DMS79 (cell line): ENCODE data around the gene RSPRY1.
"Not testable (repeated sequence)": the region's sequence is repeated elsewhere in the genome, so short reads cannot be mapped to it uniquely, and the experiment has no call there.

Source experiments
- DNase-seq: peaks from one replicate; lab custom pipeline; 2025; lab: John Stamatoyannopoulos, UW

RSPRY1 gene

DNA sequence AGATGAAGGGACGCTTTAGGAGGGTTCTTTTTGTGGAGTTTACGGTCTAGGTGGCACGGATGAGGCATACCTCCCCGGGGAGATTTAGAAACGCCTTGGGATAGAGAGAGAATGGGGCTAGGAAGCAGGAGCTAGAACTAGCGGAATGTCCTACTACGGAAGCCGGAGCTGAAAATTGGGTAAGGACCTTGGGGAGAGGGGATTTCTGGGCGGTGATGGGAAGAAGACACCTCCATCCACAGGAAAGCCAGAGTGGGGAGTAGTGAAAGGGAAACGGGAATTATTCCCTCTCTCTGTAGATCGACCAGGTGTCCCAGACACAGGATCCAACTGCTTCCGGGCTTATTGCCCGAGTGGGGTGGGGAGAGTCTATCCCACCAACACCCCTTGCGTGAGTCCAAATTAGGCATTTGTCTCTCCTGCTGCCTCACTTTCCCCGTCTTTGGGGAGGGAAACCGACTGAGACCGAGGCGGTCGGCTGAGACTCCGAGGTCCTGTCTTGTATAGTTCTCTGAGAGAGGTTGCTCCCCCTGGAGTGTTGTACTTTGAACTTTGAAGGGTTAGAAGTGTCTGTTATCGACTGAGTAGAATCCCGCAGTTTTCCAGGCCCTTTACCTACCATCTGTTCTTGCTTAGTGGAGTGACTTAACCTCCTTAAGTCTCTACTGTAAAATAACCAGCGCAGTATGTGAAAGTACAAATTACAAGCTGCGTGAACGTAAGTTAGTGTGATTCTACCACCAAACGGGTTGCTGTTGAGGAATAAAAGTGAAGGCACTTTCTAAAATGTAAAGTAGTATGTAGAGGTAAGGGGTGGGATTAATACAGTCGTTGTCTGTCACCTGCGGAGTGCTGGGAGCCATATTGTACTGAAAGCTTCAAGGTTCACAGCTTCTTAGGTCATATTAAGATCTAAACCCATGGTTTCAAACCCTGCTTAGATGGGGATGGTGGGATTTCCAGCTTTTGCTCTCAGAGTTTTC lies 1.0 kb downstream of the RSPRY1 start:
- no peak for DNase-seq

- DNase-seq: not testable (repeated sequence)
Measured at GRCh38 chr16:57187902-57188710, 2.0 kb downstream of the RSPRY1 start.

DNA sequence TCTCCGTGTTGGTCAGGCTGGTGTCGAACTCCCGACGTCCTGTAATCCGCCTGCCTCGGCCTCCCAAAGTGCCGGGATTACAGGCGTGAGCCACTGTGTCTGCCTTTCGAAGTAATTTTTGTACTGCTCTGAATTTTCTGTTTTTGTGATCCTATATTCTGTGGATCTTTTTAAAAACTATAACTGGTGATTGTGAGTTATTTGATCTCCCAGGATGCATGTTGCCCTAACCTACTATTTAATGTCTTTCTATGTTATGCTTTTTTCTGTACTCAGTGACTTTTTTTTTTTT lies 2.5 kb downstream of the RSPRY1 start:
- no peak for DNase-seq

DNA sequence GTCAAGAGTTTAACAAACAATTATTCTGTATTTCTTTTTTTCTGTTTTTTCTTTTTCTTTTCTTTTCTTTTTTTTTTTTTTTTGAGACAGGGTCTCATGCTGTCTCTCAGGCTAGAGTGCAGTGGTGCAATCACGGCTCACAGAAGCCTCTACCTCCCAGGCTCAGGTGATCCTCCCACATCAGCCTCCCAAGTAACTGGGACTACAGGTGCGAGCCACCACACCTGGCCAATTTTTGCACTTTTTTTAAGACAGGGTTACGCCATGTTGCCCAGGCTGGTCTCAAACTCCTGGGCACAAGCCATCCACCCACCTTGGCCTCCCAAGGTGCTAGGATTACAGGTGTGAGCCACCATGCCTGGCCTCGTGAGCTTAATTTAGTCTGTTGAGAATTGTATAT lies 3.4 kb downstream of the RSPRY1 start:
- not testable (repeated sequence) for DNase-seq

DNA sequence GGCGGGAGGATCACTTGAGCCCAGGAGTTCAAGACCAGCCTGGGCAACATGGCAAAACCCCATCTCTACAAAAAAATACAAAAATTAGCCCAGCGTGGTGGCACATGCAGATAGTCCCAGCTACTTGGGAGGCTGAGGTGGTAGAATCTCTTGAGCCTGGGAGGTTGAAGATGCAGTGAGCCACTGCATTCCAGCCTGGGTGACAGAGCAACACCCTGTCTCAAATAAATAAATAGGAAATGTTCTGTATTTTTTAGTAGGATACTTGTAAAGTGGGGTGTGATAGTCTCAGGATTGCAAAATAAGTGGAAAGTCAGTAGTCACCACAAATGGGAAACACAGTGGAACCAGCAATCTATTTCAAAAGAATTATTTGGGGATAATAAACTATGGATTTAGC lies 4.0 kb downstream of the RSPRY1 start:
- no peak for DNase-seq

DNA sequence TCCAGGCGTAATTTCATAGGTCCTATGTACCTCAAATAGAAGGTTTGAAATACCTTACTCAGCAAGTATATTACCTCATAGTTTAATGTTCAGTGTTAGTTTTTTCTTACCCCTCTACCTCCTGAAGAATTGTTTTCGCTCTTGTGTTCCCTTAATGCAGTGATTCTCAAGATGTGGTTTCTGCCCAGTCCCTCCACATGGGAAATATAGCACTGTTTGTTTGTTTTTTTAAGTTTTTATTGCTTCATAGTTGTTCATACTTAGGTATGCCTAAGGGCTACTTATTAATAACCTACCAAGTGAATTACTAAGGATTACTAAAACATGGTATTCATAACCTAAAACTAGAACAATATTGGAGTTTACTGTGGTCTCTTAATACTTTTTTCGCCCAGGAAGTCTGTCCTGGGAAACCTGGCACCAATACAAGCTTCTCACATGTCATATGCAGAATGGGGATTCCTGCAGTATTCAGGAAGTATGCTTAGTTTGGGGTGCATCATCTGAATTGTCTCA lies 5.0 kb downstream of the RSPRY1 start:
- no peak for DNase-seq

- no peak for DNase-seq
Measured at GRCh38 chr16:57192146-57192545, 6.0 kb downstream of the RSPRY1 start.

DNA sequence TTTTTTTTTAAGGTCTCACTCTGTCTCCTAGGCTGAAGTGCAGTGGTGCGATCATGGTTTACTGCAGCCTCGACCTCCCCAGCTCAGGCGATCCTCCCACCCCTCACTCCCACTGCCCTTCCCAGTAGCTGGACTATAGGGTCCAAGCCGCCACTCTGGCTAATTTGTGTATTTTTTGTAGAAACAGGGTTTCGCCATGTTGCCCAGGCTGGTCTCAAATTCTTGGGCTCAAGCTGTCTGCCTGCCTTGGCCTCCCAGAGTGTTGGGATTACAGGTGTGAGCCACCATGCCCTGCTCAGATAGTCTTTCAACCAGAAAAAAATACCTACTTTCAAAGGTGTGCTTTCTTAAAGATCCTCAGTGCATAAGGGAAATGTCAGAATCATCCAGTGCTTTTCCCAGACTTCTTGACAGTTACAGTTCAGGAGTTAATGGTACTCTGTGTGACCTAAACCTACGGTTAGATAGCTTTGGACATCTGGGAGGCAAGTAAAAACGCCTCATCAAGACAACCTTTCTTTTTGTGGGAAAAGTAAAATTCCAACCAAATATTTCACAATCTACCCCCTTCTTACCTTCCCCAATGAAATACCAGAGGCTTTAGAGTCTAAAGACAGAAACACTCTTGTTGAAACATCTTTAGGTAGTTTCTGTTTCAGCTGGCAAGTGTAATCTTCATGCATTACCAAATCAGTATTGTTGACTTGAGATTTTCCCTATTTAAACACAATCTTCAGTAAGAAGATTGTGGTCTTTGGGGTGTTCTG lies 6.8 kb downstream of the RSPRY1 start:
- DNase-seq: no peak

DNA sequence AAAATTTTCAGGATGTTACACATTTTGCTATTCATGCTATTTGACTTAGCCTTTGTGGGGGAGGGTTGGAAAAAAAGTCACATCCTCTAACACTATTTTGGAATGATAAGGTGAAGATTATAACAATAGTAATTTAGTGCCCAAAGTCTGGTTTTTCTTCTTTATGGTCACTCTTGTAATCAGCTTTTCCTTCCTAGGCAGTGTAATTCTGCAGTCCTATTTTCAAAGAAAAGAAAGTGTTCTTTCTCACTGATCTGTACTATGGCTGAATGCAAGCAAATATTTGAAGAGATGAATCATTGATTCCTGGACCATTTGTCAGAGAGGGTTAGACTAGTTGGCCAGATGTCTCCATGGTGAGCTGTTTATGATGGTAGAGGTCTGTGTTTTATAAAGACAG lies 8.4 kb downstream of the RSPRY1 start:
- DNase-seq: no peak

- no peak for DNase-seq
Measured at GRCh38 chr16:57196286-57196685, 10.2 kb downstream of the RSPRY1 start.

GRCh38 chr16:57196753-57197152 lies 10.6 kb downstream of the RSPRY1 start:
- no peak for DNase-seq

DNA sequence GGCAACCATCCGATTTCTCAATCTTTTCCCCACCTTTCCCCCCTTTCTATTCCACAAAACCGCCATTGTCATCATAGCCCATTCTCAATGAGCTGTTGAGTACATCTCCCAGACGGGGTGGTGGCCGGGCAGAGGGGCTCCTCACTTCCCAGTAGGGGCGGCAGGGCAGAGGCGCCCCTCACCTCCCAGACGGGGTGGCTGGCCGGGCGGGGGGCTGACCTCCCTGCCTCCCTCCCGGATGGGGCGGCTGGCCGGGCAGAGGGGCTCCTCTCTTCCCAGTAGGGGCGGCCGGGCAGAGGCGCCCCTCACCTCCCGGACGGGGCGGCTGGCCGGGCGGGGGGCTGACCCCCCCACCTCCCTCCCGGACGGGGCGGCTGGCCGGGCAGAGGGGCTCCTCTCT lies 14.2 kb downstream of the RSPRY1 start:
- DNase-seq: not testable (repeated sequence)

DNA sequence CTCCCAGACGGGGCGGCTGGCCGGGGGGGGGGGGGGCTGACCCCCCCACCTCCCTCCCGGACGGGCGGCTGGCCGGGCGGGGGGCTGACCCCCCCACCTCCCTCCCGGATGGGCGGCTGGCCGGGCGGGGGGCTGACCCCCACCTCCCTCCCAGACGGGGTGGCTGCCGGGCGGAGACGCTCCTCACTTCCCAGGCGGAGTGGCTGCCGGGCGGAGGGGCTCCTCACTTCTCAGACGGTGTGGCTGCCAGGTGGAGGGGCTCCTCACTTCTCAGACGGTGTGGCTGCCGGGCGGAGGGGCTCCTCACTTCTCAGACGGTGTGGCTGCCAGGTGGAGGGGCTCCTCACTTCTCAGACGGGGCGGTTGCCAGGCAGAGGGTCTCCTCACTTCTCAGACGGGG lies 14.8 kb downstream of the RSPRY1 start:
- DNase-seq: not testable (repeated sequence)

DNA sequence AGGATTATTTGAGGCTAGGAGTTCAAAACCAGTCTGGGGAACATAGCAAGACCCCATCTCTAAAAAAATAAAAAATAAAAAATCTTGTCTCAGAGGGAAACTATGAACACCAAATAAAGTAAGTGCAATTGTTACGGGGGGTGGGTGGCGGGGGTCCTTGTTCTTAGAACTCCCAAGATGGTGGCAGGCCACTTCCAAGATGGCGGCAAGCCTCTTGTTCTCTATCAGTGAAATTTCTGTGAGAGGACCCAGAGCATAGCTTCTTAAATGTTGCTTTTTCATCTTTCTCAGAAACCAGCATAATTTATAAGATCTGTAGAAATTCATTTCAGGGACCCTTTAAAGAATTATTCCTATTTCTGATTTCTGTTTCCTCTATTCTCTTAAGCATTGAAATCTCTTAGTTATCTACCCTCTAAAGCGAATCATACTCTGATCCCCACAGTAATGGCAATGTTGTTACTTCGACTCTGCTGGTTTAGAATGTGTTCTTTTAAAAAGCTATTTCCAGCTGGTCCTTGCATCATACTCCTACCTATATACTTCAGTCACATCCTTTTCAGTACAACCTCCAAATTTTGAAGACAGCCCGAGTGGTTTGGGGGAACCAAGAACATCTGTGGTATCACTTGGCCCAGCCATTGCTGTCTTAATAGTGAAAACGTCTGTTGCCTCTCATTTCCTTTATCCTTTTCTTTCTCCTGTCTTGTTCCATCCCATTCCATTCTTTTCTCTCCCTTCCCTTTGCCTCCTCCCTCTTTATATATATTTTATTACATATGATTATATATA lies 16.2 kb downstream of the RSPRY1 start:
- DNase-seq: no peak

DNA sequence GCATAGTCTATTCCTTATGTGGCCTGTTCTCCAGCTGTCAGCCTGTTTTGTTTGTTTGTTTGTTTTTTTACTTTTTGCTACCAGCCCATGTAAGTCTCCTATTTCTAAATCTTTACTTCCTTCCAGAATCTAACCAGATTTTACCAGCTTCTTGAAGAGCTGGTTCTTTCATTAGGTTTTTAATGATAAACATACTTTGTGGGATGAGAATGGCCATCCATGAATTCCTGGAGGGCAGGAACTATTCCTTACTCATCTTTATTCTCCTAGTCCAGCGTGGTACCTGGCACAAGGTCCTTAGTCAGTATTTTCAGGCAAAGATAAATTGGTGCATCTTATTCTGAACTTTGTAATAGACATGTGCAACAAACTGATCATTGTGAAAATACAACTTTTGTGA lies 17.3 kb downstream of the RSPRY1 start:
- DNase-seq: no peak

- no peak for DNase-seq
Measured at GRCh38 chr16:57204675-57205074, 18.5 kb downstream of the RSPRY1 start.

GRCh38 chr16:57208926-57209325 lies 22.8 kb downstream of the RSPRY1 start:
- no peak for DNase-seq

DNA sequence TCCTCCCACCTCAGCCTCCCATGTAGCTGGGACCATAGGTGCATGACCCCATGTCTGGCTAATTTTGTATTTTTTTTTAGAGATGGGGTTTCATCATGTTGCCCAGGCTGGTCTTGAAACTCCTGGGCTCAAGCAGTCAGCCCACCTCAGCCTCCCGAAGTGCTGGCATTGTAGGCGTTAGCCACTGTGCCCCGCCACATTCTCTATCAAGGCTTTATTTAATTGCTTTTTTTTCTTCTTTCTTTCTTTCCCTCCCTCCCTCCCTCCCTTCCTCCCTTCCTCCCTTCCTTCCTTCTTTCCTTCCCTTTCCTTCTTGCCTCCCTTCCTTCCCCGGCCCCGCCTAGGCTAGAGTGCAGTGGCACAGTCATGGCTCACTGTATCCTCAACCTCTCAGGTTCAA lies 23.7 kb downstream of the RSPRY1 start:
- DNase-seq: no peak

DNA sequence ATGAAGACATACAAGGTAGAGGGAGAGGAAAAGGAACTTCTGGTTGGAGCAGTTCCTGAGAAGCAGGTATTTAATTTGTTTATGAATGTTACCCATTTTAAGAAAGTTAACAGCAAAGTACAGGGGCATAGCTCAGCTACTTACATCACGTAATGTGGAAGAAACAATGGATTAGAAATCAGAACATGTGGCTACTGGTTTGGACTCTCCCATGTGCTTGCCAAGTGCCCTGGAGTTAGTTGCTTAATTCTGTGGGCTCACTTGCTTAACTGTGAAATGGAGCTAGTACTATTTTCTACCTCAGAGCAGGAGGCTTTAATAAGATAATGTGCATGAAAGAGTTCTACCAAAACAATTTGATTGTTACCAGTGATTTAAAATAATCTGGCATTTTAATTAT lies 27.3 kb downstream of the RSPRY1 start:
- DNase-seq: no peak

DNA sequence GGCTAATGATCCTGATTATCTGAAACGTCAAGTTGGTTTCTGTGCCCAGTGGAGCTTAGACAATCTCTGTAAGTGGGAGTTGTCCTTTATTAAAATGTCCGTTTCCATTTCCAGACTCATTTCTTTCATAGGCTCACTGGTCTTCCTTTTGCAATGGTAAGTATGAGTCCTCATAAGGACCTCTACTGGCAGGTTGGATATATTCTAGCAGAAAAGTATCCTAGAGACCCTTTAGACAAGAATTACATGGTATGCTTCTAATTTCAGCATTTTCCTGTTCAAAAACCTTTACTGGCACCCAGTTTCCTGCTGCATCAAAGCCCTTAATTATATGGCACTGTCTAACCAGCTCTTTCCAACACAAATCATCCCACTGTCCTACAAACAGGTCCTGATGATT lies 30.8 kb downstream of the RSPRY1 start:
- no peak for DNase-seq

GRCh38 chr16:57223057-57223456 lies 36.9 kb downstream of the RSPRY1 start:
- DNase-seq: no peak
